ENCODE results near the gene TLL1.

TLL1 gene

DNA sequence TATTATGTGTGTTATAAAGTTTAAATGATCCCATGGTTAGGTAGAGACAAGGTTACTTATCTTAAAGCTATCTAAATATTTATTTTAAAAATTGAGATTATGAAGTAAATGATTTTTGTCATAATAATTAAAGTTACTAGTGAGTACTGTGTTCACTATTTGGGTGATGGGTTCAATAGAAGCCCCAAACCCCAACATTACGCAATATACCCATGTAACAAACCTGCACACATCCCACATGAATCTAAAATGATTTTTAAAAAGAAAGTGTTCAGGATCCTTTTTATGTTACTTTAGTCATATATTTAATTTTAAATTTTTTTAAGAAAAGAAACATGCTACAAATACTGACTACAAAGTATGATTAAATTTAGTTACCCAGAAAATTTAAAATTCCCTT is 193.9 kb downstream of the TLL1 start:
- FAIRE-seq = peak; percentile 9

GRCh38 chr4:166067915-166068314 is 194.9 kb downstream of the TLL1 start:
- FAIRE-seq = no peak

DNA sequence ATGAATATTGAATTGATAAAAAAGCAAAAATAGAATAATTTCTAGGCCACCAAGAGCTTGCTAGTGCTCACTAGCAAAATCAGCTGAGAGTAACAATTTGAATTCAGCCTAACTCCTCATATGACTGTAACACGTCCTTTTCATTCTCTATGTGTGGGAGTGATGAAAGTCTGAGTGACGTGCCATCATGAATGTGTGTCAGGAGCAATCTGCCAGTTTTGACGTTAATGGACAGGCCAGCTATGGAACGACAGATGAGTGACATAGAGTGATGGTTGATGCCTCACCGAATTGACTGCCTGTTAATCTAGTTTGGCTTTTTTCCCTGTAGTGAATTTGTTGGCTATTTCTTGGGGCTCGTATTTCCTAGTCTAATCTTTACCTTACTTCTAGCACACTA is 200.7 kb downstream of the TLL1 start:
- no peak for FAIRE-seq

- FAIRE-seq = no peak
Observed at GRCh38 chr4:166075599-166075998, 202.6 kb downstream of the TLL1 start.

GRCh38 chr4:166077782-166078181 is 204.7 kb downstream of the TLL1 start:
- FAIRE-seq = no peak

DNA sequence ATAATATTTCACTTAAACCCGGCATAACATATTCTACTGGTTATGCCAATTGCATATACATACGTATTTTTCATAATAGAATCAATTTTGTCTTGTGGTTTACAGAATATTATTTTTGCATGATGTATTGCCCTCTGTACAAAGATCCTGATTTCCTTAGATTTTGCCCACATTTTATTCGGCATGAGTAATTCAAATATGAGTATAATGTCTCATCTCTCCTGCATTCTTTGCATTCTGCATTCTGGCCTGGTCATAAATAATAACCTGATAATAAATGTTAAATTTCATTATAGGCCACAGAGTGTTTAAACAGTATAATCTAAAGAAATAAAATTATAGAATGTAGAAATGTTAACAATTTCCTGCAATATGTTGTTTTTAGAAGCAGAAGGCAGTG is 205.3 kb downstream of the TLL1 start:
- no peak for FAIRE-seq

- FAIRE-seq = no peak
Observed at GRCh38 chr4:166078955-166079354, 205.9 kb downstream of the TLL1 start.

DNA sequence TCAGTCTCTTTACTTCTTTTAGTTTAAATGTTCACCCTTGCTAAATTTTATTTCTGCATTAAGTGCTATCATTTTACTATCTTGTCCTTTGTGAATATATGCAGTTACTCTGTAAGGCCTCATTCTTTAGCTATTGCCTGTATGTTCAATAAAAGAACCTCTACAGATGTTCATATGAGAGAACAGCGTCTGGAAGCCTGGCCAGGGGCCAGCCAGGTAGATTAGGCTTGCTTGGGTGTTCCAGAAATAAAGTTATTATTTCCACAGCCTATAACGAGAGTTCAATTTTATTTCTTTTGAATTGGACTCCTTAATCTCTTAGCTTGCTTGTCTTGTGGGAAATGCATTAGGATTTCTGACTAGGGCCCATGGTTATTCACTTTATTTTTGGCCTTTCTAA is 214.5 kb downstream of the TLL1 start:
- FAIRE-seq = no peak

- FAIRE-seq = no peak
Observed at GRCh38 chr4:166088576-166088975, 215.5 kb downstream of the TLL1 start.

- no peak for FAIRE-seq
Observed at GRCh38 chr4:166091146-166091545, 218.1 kb downstream of the TLL1 start.

GRCh38 chr4:166091912-166092510 is 219.0 kb downstream of the TLL1 start:
- peak; percentile 97 for FAIRE-seq

GRCh38 chr4:166092797-166093290 is 219.8 kb downstream of the TLL1 start:
- FAIRE-seq = no peak

DNA sequence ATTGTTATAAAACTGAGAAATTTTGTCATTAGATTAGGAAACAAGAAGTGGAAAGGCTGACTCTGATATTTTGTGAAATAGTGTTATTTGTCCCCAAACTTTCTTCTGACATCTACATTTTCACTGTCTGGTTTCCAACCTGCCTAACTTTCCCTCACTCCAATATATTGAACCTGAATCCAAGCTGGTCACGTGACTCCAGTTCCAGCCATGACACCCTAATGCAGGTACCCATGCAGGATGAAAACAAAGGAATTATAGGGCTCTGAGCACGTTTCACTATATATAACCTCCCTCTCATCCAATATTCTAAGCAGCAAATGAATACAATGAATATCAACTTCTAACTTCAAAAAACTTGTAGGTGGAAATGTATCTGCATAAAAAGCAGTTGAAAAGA is 231.6 kb downstream of the TLL1 start:
- FAIRE-seq = no peak

DNA sequence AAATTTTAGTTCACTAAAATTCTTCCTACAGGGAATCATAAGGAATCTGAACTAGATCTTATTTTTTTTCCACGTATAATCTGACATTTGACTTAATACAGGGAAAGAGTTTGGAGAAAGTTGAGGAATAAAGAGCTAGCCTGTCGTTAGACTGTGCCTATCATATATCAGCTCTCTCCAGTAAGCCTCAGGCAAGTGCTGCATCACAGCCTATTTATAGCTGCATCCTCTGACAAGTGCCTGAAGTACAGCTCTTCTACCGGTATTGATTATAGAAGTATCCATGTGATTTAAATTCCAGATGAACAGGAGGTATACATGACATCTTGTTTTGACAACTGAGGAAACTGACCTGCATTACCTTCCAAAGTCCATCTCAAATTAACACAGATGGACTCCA is 248.9 kb downstream of the TLL1 start:
- FAIRE-seq = no peak

- FAIRE-seq = no peak
Observed at GRCh38 chr4:166123546-166123945, 250.5 kb downstream of the TLL1 start.

DNA sequence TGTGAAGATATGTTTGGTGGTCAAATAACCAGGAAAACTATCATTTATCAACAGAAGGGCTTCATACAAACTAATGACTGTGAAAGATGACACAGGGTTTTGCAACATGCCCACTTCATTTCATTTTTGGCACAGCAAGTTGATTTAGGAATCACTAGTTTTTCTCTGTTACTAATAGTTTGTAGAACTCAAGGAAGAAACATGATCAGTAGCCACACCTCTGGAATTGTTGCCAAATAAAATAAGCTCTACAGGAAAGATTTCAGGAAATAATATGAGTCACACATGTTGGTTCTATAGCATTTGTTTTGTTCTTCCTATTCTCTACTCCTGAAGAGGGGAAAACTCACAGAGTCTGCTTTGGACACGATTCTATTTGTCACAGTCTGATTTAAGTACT is 255.4 kb downstream of the TLL1 start:
- no peak for FAIRE-seq

- FAIRE-seq = no peak
Observed at GRCh38 chr4:166134285-166134684, 261.2 kb downstream of the TLL1 start.

DNA sequence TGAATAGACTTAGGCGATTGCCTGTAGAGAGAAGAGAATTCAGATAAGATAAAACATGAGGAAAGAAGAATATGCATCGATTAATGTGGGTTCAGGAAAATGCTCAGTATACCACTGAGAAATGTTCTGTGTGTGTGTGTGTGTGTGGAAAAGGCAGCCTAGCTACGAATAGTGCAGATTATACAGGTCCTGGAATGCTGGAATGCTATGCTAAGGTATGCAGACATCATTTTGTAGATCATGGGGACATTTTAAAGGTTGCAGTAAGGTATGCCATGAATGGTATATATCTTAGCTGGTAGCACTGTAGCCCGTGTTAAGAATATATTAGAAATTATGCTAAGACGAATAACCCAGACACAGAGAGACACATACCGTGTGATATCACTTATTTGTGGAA is 267.9 kb downstream of the TLL1 start:
- no peak for FAIRE-seq

- FAIRE-seq = no peak
Observed at GRCh38 chr4:166143227-166143626, 270.2 kb downstream of the TLL1 start.

DNA sequence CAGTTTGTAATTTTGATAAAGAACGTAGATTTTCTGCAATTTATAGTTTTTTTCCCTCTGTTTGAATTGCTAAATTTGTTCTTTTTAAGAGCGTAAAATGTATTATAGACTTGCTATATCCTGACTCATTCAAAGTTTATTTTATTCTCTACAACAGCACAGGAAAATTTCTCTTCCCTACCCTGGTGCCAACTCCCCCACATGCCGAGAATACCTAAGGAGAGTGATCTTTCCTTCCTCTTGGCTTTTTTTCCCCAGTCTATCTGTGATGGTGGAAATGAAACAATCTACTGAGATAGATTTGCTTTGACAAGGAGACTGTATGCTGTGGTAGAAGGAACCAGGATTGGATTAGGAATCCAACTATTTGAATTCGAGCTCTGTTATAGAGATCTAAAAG is 271.6 kb downstream of the TLL1 start:
- FAIRE-seq = no peak

- FAIRE-seq = no peak
Observed at GRCh38 chr4:166146806-166147540, 273.9 kb downstream of the TLL1 start.
